GM23338 (cell line): Measurements from ENCODE around the gene ADSS1. TPM values are rescaled to one million over a fixed set of nuclear protein-coding genes. Genes with fewer than 3 reads are reported as not detected.

Experiments
- ATAC-seq: fragments of 200-7000 bp; cut with Tn5 transposase; 3 replicates; pipeline ENCODE4 v1.9.1; 2020
- DNase-seq: peaks from one replicate; pipeline ENCODE4 v3.0.0-alpha.2; 2015; ENCODE audit warnings: low spot score
- H2AFZ ChIP-seq: fragments of 200-600 bp; sonication (generic); 2 replicates; pipeline ENCODE4 v1.8.0; 2016; ENCODE audit warnings: antibody characterized with exemption, mild to moderate bottlenecking, moderate library complexity
- H3F3A ChIP-seq: fragments of 200-600 bp; sonication (generic); replicated peaks from 2 replicates; pipeline ENCODE4 v1.8.0; 2017; ENCODE audit warnings: antibody characterized with exemption, mixed run types, low read depth
- H3K27ac ChIP-seq: fragments of 200-600 bp; sonication (generic); 2 replicates; pipeline ENCODE4 v1.6.1; 2016; ENCODE audit warnings: low read depth
- H3K27me3 ChIP-seq: fragments of 200-600 bp; sonication (generic); 2 replicates; pipeline ENCODE4 v1.8.0; 2016; ENCODE audit warnings: mild to moderate bottlenecking, mixed run types, moderate library complexity; ENCODE audit not compliant: insufficient read depth
- H3K36me3 ChIP-seq: fragments of 200-600 bp; sonication (generic); 2 replicates; pipeline ENCODE4 v1.8.0; 2016; ENCODE audit warnings: mild to moderate bottlenecking; ENCODE audit not compliant: insufficient read depth
- H3K4me1 ChIP-seq: fragments of 200-600 bp; sonication (generic); 2 replicates; pipeline ENCODE4 v1.8.0; 2016; ENCODE audit warnings: mild to moderate bottlenecking, moderate library complexity; ENCODE audit not compliant: insufficient read depth
- H3K4me2 ChIP-seq: fragments of 200-600 bp; sonication (generic); 2 replicates; pipeline ENCODE4 v1.7.1; 2017; ENCODE audit warnings: mixed run types
- H3K4me3 ChIP-seq: fragments of 200-600 bp; sonication (generic); 2 replicates; pipeline ENCODE4 v1.6.1; 2016; ENCODE audit warnings: mixed run types
- H3K79me2 ChIP-seq: fragments of 200-600 bp; sonication (generic); replicated peaks from 2 replicates; pipeline ENCODE4 v1.8.0; 2017; ENCODE audit warnings: mild to moderate bottlenecking; ENCODE audit not compliant: insufficient read depth
- H3K9me2 ChIP-seq: fragments of 200-600 bp; sonication (generic); 2 replicates; pipeline ENCODE4 v1.8.0; 2017; ENCODE audit not compliant: insufficient read depth
- H4K20me1 ChIP-seq: fragments of 200-600 bp; sonication (generic); replicated peaks from 2 replicates; pipeline ENCODE4 v1.8.0; 2017; ENCODE audit warnings: mild to moderate bottlenecking; ENCODE audit not compliant: insufficient read depth
- H3K27ac Mint-ChIP-seq: 2 replicates; pipeline ENCODE4 v1.8.0; 2020; ENCODE audit warnings: inconsistent platforms, mild to moderate bottlenecking, moderate library complexity, mixed read lengths
- H3K27me3 Mint-ChIP-seq: 3 replicates; pipeline ENCODE4 v1.8.0; 2022; ENCODE audit warnings: low read depth, mild to moderate bottlenecking, moderate library complexity, mixed read lengths, inconsistent platforms; ENCODE audit not compliant: insufficient read depth, poor library complexity
- H3K36me3 Mint-ChIP-seq: 3 replicates; pipeline ENCODE4 v1.8.0; 2021; ENCODE audit warnings: low read depth, mild to moderate bottlenecking, inconsistent platforms, moderate library complexity, mixed read lengths
- H3K4me1 Mint-ChIP-seq: 3 replicates; pipeline ENCODE4 v1.8.0; 2020; ENCODE audit warnings: mild to moderate bottlenecking, inconsistent platforms, mixed read lengths
- H3K4me3 Mint-ChIP-seq: 3 replicates; pipeline ENCODE4 v1.8.0; 2021; ENCODE audit warnings: moderate library complexity, mild to moderate bottlenecking, inconsistent platforms, mixed read lengths
- H3K9me3 Mint-ChIP-seq: 3 replicates; pipeline ENCODE4 v1.8.0; 2020; ENCODE audit warnings: moderate library complexity, mild to moderate bottlenecking, inconsistent platforms, mixed read lengths
- ETS1 ChIP-seq: IDR thresholded peaks from 2 replicates; pipeline ENCODE4 v1.6.1; 2016; ENCODE audit warnings: antibody characterized with exemption
- EZH2phosphoT487 ChIP-seq: fragments of 200-600 bp; sonication (generic); IDR thresholded peaks from one replicate; pipeline ENCODE4 v1.8.1; 2018; ENCODE audit warnings: antibody characterized with exemption; ENCODE audit not compliant: unreplicated experiment
- NANOG ChIP-seq: IDR thresholded peaks from 2 replicates; pipeline ENCODE4 v1.6.1; 2016; ENCODE audit warnings: antibody characterized with exemption, borderline replicate concordance
- POLR2AphosphoS5 ChIP-seq: IDR thresholded peaks from 2 replicates; pipeline ENCODE4 v1.6.1; 2016; ENCODE audit warnings: antibody characterized with exemption, low read depth
- STAT1 ChIP-seq: IDR thresholded peaks from one replicate; pipeline ENCODE4 v1.6.1; 2016; ENCODE audit warnings: antibody characterized with exemption; ENCODE audit not compliant: unreplicated experiment
- ZNF114 ChIP-seq: fragments of 250-450 bp; sonication (Bioruptor Pico); IDR thresholded peaks from 2 replicates; pipeline ENCODE4 v1.5.0; 2020; ENCODE audit warnings: mild to moderate bottlenecking, moderate library complexity
- ZNF331 ChIP-seq: fragments of 250-450 bp; sonication (Bioruptor Pico); IDR thresholded peaks from 2 replicates; pipeline ENCODE4 v1.5.0; 2020; ENCODE audit warnings: low read depth, mild to moderate bottlenecking, moderate library complexity
- ZNF462 ChIP-seq: fragments of 250-450 bp; sonication (Bioruptor Pico); IDR thresholded peaks from 2 replicates; pipeline ENCODE4 v1.5.0; 2020; ENCODE audit warnings: mild to moderate bottlenecking, moderate library complexity
- polyA plus RNA-seq: library from polyadenylated mRNA; unstranded; fragments of >200 nt; fragmentation: Nextera tagmentation; extraction: Ambion mirVana; gene quantifications from 2 replicates; pipeline ENCODE4 v1.2.1, GENCODE V29; 2016
- total RNA-seq: library from RNA; depleted of rRNA; stranded (reverse); fragments of >200 nt; shearing (Covaris generic); gene quantifications from 2 replicates; pipeline ENCODE4 v1.2.3, GENCODE V29; 2014

ADSS1 gene
- total and polyA plus RNA-seq, 2 experiments from 2014 or later = 9.5 to 11.6 TPM

GRCh38 chr14:104793703-104793959 lies 69.6 kb downstream of the ADSS1 start (continued):
- no peak for TF ChIP-seq ZNF462
- no peak for TF ChIP-seq EZH2phosphoT487

DNA sequence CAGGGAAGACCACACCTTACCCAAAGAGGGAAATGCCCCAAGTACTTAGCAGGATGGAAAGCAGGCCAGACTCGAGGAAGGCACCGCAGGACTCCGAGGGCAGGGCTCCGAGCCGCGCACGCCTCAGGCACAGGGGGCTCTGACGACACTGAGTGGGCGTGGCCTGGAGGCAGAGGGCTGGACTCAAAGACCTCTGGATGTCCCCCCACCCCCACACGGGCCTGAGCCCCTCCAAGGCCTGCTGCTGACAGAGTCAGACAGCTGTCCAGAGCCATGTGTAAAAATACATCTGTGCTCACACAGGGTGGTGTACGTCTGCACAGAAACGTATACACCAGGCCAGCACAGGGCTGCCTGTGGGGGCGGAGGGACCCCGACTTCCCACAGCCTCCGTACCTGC lies 70.1 kb downstream of the ADSS1 start:
- no peak overlapping the region for H3K27ac ChIP-seq
- peaks cover 27% of the 10 kb centered on the region for H3K4me1 ChIP-seq
- TF ChIP-seq POLR2AphosphoS5 (no peak), ETS1 (no peak), ZNF331 (CRISPR knock-in tag) (no peak), ZNF462 (no peak), STAT1 (no peak), ZNF114 (CRISPR knock-in tag) (no peak), NANOG (no peak)

More for the DNA sequence above, 70.1 kb downstream of the ADSS1 start:
- H3K27me3 Mint-ChIP-seq = peaks cover 37% of the 10 kb centered on the region
- H3K4me3 ChIP-seq = peak overlapping the region; percentile 74; the same call in 1 of the 2 replicates
- no peaks in the 10 kb centered on the region for H3K9me2 ChIP-seq
- H3K79me2 ChIP-seq = peaks cover 16% of the 10 kb centered on the region
- DNase-seq = no peak
- peak overlapping the region; percentile 76 for H3K4me3 Mint-ChIP-seq
- no peak overlapping the region for H2AFZ ChIP-seq
- peaks cover 15% of the 10 kb centered on the region; the same call in 1 of the 2 replicates for H4K20me1 ChIP-seq
- H3K27me3 ChIP-seq = peaks cover 33% of the 10 kb centered on the region
- ATAC-seq = no peak; the same call in 2 of the 3 replicates
- H3K4me2 ChIP-seq = peak overlapping the region; percentile 85
- H3F3A ChIP-seq = 0 out of 2 replicates have a peak, but pooled peaks cover 2% of the 10 kb centered on the region
- no peaks in the 10 kb centered on the region for H3K36me3 ChIP-seq
- H3K27ac Mint-ChIP-seq = no peak overlapping the region
- H3K9me3 Mint-ChIP-seq = no peaks in the 10 kb centered on the region
- peaks cover 3% of the 10 kb centered on the region; the same call in 2 of the 3 replicates for H3K36me3 Mint-ChIP-seq
- peaks cover 34% of the 10 kb centered on the region for H3K4me1 Mint-ChIP-seq
